Stimulated activated CD8-positive, alpha-beta memory T cell treated with anti-CD3 and anti-CD28 coated beads, Interleukin-12 subunit alpha, Interleukin-12 subunit beta, amount 100 ng/mL, for 1 hour (primary cell): ENCODE results near the gene UBE2V1.
"Not testable (repeated sequence)": the region's sequence is repeated elsewhere in the genome, so short reads cannot be mapped to it uniquely, and the experiment has no call there.

Experiments
- DNase-seq: peaks from one replicate; pipeline ENCODE4 v3.0.0-alpha.2; 2020; ENCODE audit warnings: low read depth

The UBE2V1 gene

GRCh38 chr20:50095476-50096078 lies 17.4 kb downstream of the UBE2V1 start:
- no peak for DNase-seq

GRCh38 chr20:50094522-50094921 lies 18.4 kb downstream of the UBE2V1 start:
- no peak for DNase-seq

- no peak for DNase-seq
These were observed 19.7 kb downstream of the UBE2V1 start for GRCh38 chr20:50093240-50093639.

- DNase-seq, result no peak
These were observed 20.5 kb downstream of the UBE2V1 start for GRCh38 chr20:50092436-50092835.

- DNase-seq, result no peak
These were observed 23.2 kb downstream of the UBE2V1 start for GRCh38 chr20:50089787-50090177.

- no peak for DNase-seq
These were observed 23.7 kb downstream of the UBE2V1 start for GRCh38 chr20:50089140-50089786.

- no peak for DNase-seq
These were observed 24.9 kb downstream of the UBE2V1 start for GRCh38 chr20:50088022-50088421.

- peak; percentile 33 for DNase-seq
These were observed 27.2 kb downstream of the UBE2V1 start for GRCh38 chr20:50085481-50086365.

- no peak for DNase-seq
These were observed 27.8 kb downstream of the UBE2V1 start for GRCh38 chr20:50085146-50085480.

- no peak for DNase-seq
These were observed 29.9 kb downstream of the UBE2V1 start for GRCh38 chr20:50083034-50083433.

- not testable (repeated sequence) for DNase-seq
These were observed 30.9 kb downstream of the UBE2V1 start for GRCh38 chr20:50082056-50082455.

- DNase-seq, result no peak
These were observed 34.9 kb downstream of the UBE2V1 start for GRCh38 chr20:50077818-50078601.

GRCh38 chr20:50073500-50073899 lies 39.5 kb downstream of the UBE2V1 start:
- no peak for DNase-seq

- DNase-seq, result peak; percentile 88
These were observed 41.7 kb downstream of the UBE2V1 start for GRCh38 chr20:50071039-50071888.

GRCh38 chr20:50070361-50070760 lies 42.6 kb downstream of the UBE2V1 start:
- DNase-seq, result no peak

GRCh38 chr20:50068041-50068651 lies 44.8 kb downstream of the UBE2V1 start:
- no peak for DNase-seq

GRCh38 chr20:50067461-50067860 lies 45.5 kb downstream of the UBE2V1 start:
- no peak for DNase-seq

- DNase-seq, result no peak
These were observed 45.9 kb downstream of the UBE2V1 start for GRCh38 chr20:50067018-50067417.

GRCh38 chr20:50066161-50066834 lies 46.7 kb downstream of the UBE2V1 start:
- no peak for DNase-seq

- no peak for DNase-seq
These were observed 47.7 kb downstream of the UBE2V1 start for GRCh38 chr20:50065325-50065615.

- not testable (repeated sequence) for DNase-seq
These were observed 49.2 kb downstream of the UBE2V1 start for GRCh38 chr20:50063763-50064162.
